NCI-H2107 treated with DMSO at 0.1 percent for 48 hours (cell line): ENCODE results near the gene SPAG16.
"Not testable (repeated sequence)": the region's sequence is repeated elsewhere in the genome, so short reads cannot be mapped to it uniquely, and the experiment has no call there.

ENCODE experiments used
- DNase-seq: peaks from one replicate; lab custom pipeline; 2025; ENCODE audit not compliant: unreplicated experiment; lab: John Stamatoyannopoulos, UW

SPAG16 gene

DNA sequence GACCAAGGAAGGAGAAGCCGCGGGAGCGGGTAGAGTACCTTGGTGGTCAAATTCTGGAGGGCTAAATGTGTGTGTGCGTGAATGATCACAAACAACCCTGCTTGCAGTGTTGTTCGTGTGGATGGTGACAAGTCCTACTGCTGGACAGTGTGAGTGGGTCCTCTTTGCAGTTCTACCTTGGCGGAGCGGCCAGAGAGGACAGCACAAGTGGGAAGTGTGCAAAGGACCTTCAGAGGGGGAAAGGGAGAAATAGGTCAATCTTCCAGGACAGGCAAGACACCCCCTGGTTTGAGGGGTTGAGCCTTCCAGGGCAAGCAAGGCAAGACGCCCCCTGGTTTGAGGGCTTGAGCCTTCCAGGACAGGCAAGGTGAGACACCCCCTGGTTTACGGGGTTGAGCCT, 122.8 kb downstream of the SPAG16 start:
- not testable (repeated sequence) for DNase-seq

GRCh38 chr2:213408426-213409070, 124.3 kb downstream of the SPAG16 start:
- not testable (repeated sequence) for DNase-seq

DNA sequence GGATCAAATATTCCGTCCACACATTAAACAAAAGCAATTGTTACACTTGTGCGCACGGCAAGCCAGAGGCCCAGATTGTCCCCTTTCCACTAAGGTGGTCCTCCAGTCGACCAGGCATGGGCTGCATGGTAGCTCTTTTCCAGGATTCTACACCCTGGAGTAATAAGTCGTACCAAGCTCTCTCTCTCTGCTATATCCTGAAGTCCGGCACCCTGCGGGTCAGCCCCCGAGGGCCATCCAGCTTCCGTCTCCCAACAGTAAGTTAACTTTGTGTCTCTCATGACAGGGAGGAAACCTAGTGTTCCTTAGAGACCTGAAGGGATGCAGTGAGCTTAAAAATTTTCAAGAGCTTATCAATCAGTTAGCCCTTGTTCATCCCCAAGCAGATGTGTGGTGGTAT, 126.4 kb downstream of the SPAG16 start:
- DNase-seq: not testable (repeated sequence)

- DNase-seq: no peak
Measured at GRCh38 chr2:213411582-213412289, 127.5 kb downstream of the SPAG16 start.

- no peak for DNase-seq
Measured at GRCh38 chr2:213415093-213415492, 130.8 kb downstream of the SPAG16 start.

DNA sequence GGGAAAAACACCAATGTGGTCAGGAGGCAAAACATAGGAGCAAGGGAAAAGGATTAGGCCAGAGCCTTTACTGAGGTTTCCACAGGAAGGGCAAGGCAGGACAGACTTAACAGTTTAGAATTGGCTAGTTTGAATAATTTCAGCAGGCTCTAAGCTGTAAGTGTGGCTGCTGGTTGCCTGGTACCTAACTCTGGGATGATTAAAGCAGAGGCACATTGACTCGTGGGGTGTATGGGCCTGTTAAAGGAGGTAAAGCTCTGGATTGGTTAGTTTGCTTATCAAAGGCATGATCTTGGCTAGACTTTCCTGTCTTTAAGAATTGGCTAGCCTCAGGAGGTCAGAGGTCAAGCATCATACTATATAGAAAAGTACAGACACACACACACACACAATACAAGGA, 132.6 kb downstream of the SPAG16 start:
- no peak for DNase-seq

- no peak for DNase-seq
Measured at GRCh38 chr2:213419980-213420379, 135.7 kb downstream of the SPAG16 start.

DNA sequence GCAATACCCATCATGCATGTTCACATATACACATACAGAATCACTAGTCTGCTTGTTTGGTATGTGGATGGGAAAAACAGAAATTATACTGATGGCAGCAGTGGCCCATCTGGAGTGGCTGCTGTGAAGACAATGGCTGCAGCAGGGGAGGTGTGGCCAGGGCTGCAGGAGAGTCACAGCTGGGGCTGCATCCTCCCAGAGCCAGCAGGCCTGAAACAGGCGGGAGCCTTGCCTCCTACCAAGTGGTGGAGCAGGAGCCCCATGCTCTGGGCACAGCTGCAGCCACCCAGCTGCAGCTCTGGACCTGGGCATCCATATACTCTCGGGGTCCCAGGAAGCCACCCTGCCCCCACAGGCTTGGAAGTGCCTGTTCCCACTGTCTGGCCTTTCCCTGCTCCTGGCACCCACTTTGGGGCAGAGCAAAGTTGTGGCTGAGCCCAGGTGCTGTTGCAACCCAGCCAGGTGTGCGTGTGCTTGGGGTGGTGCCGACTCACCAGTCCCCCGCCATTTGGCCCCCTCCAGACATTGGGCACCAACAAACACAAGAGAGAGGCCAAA, 136.6 kb downstream of the SPAG16 start:
- DNase-seq: no peak

DNA sequence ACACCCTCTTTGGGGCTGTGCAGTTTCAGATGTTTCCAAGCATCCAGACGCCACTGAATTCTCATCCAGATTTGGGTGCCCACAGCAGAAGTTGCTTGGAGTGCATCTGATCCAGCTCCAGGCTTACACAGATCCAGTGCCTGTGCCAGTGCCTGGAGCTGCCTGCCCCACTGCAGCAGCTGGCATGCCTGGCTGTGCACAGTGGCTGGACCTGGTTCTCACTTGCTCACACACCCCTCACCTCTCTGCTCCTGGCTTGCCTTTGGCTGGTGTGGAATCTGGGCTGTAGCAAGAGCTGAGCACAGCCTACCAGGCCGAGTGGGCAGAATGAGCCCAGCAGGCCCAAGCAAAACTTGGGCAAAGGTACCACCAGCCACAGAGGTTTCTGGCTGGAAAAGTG, 137.9 kb downstream of the SPAG16 start:
- no peak for DNase-seq

- DNase-seq: no peak
Measured at GRCh38 chr2:213425618-213426017, 141.4 kb downstream of the SPAG16 start.

- no peak for DNase-seq
Measured at GRCh38 chr2:213429516-213429915, 145.3 kb downstream of the SPAG16 start.

DNA sequence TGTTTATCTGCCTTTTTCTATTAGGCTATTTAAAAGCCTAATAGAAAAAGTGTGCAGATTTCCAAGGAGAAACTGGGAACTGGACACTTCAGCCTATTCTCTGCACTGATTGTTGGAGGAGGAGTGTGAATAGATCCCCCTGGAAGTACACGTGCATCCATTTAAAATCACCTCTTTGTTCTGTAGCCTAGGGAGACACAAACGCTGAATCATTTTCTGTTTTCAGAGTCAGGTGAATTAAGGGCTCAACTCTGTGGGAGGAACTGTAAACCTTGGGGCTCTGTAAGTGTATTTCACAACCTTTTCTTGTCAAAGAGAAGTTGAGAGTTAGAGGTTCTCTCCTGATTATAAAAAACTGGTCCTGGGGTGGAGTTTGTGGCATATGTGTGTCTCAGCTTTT, 159.7 kb downstream of the SPAG16 start:
- DNase-seq: no peak

GRCh38 chr2:213451542-213452239, 167.4 kb downstream of the SPAG16 start:
- no peak for DNase-seq

- no peak for DNase-seq
Measured at GRCh38 chr2:213455316-213456008, 171.2 kb downstream of the SPAG16 start.

- no peak for DNase-seq
Measured at GRCh38 chr2:213475433-213475832, 191.2 kb downstream of the SPAG16 start.

GRCh38 chr2:213476641-213477040, 192.4 kb downstream of the SPAG16 start:
- DNase-seq: no peak

- peak; percentile 11 for DNase-seq
Measured at GRCh38 chr2:213490087-213490486, 205.8 kb downstream of the SPAG16 start.

GRCh38 chr2:213491376-213491775, 207.1 kb downstream of the SPAG16 start:
- no peak for DNase-seq

- no peak for DNase-seq
Measured at GRCh38 chr2:213496226-213496625, 212.0 kb downstream of the SPAG16 start.

DNA sequence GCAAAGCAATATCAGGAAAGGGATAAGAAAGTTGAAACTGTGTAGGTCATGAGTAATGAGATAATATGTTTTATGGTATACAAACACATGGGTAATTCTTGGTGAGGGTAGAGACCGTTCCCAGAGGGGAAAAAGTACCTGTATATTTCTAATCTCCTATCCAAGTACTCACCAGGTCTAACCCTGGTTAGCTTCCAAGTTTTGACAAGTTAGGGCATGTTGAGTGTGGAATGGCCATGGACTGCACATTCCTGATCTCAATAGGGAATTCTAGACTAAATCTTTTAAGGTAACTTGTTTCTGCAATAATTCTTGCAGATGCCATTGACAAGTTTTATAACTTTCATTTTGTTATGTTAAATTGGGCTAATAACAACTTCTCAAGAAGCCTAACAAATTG, 216.6 kb downstream of the SPAG16 start:
- no peak for DNase-seq

DNA sequence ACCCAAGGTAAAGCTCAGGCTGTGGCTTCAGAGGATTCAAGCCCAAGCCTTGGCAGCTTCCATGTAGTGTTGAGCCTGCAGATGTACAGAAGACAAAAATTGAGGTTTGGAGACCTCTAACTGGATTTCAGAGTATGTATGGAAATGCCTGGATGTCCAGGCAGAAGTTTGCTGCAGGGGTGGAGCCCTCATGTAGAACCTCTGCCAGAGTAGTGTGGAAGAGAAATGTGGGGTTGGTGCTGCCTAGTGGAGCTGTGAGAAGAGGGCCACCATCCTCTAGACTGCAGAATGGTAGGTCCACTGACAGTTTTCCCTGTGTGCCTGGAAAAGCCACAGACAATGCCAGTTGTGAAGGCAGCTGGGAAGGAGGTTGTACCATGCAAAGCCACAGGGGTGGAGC, 239.9 kb downstream of the SPAG16 start:
- no peak for DNase-seq
